Stimulated activated CD4-positive, alpha-beta T cell treated with anti-CD3 and anti-CD28 coated beads, Interleukin-12 subunit alpha, Interleukin-12 subunit beta, amount 100 ng/mL, for 4 hours (primary cell): ENCODE measurements around the gene COX4I2.
"Not testable (repeated sequence)": the region's sequence is repeated elsewhere in the genome, so short reads cannot be mapped to it uniquely, and the experiment has no call there.

Source experiments
- DNase-seq: peaks from one replicate; pipeline ENCODE4 v3.0.0-alpha.2; 2020

COX4I2 gene

DNA sequence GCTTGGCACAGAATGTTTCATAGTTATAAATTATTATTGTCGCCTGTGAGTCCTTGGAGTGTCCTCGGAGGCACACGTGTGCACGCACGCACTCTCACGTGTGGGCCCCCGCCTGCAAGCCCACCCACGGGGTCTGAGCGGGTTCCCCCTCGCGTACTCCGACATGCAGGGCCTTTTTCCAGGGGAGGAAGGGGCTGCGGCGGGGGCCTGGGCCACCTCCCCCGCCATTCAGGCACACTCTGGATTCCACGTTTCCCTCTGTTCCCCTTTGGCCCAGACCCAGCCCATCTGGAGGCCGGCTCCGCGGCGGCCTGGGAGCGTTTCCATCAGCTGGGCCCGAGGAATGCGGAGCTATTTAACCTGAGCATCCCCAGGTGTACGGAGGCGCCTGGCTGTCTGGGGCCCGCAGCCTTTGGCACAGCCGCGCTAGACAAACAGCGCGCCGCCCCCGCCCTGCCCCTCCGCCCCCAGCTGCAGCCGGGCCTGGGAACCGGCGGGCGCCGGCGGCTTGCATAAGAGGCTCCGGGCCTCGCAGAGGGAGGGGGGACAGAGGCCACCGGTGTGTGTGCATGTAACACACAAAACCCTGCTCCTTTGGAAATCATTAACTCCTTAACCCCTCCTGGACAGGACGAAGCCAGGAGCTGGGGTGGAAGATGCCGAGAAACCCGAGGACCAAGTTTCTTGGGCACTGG is 29.3 kb upstream of the COX4I2 start:
- no peak for DNase-seq

DNA sequence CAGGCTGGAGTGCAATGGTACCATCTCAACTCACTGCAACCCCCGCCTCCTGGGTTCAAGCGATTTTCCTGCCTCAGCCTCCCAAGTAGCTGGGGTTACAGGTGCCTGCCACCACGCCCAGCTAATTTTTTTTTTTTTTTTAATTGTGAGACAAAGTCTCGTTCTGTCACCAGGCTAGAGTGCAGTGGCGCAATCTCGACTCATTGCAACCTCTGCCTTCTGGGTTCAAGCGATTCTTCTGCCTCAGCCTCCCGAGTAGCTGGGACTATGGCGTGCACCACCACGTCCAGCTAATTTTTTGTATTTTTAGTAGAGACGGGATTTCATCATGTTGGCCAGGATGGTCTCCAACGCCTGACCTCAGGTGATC is 25.5 kb upstream of the COX4I2 start:
- not testable (repeated sequence) for DNase-seq

DNA sequence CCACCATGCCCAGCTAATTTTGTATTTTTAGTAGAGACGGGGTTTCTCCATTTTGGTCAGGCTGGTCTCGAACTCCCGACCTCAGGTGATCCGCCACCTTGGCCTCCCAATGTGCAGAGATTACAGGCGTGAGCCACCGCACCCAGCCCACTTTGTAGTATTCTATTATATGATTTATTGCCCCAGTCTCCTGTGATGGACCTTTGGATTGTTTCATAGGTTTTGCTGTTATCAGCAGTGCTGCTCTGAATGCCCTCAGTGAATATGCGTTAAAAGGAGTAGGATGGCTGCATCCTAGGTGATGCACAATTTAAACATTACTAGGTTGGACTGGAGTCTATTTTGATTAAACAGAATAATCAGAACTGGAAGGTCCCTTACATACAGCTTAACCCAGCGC is 22.3 kb upstream of the COX4I2 start:
- no peak for DNase-seq

DNA sequence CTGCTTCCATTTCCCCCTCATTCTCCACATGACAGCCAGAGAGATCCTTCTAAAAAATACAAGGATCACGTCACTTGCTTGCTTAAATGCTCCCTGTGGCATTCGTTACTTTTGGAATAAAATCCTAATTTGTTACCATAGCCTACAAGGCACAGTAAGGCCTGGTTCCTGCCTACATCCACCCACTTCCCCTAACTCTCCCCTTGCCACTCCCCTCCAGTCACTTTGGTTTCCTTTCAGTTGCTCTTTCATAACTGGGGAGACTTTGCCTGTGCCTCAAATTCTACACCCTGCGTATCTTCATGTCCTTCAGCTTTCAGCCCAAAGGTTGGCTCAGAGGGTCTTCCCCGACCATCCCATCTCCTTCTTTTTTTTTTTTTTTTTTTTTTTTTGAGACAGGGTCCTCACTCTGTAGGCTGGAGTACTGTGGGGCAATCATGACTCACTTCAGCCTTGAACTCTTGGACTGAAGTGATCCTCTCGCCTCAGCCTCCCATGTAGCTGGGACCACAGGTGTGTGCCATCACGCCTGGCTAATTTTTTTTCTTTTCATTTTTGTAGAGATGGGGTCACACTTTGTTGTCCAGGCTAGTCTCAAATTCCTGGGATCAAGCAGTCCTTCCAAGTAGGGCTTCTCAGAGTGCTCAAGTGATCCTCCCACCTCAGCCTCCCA is 20.1 kb upstream of the COX4I2 start:
- no peak for DNase-seq

DNA sequence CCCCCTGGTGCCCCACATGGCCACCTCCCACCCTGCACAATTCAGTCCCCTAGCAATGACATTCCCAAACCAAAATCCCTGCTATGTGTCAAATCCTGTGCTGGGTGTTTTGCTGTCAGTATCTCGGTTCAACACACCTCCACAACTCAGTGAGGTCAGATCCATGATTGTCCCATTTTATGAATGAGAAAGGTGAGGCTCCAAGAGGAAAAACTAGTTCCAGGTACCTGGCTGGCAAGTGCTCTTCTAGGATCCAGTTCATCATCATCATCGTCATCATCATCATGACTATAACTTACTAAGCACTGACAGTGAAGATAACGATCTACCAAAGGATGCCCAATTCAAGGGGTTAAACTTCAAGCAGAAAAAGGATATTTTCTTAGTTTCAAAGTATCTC is 17.5 kb upstream of the COX4I2 start:
- DNase-seq: no peak

DNA sequence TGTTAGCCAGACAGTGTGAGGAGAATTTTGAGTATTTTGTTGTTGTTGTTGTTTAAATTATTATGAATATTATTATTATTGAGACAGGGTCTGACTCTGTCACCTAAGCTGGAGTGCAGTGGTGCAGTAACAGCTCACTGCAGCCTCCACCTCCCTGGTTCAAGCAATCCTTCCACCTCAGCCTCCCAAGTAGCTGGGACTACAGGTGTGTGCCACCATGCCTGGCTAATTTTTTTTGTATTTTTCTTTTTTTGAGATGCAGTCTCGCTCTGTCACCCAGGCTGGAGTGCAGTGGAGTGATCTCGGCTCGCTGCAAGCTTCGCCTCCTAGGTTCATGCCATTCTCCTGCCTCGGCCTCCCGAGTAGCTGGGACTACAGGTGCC is 14.6 kb upstream of the COX4I2 start:
- DNase-seq: not testable (repeated sequence)

DNA sequence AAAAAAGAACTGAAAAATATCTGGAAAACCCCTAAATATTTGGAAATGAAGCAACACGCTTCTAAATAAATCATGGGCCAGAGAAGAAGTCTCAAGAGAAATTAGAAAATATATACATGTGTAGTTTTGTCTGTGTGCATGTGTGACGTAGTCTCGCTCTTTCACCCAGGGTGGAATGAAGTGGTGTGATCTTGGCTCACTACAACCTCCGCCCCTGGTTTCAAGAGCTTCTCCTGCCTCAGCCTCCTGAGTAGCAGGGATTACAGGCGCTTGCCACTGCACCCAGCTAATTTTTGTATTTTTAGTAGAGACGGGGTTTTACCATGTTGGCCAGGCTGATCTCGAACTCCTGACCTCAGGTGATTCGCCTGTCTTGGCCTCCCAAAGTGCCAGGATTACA is 11.2 kb upstream of the COX4I2 start:
- not testable (repeated sequence) for DNase-seq

DNA sequence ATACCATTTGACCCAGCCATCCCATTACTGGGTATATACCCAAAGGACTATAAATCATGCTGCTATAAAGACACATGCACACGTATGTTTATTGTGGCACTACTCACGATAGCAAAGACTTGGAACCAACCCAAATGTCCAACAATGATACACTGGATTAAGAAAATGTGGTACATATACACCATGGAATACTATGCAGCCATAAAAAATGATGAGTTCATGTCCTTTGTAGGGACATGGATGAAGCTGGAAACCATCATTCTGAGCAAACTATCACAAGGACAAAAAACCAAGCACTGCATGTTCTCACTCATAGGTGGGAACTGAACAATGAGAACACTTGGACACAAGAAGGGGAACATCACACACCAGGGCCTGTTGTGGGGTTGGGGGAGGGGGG is 9.7 kb upstream of the COX4I2 start:
- not testable (repeated sequence) for DNase-seq

DNA sequence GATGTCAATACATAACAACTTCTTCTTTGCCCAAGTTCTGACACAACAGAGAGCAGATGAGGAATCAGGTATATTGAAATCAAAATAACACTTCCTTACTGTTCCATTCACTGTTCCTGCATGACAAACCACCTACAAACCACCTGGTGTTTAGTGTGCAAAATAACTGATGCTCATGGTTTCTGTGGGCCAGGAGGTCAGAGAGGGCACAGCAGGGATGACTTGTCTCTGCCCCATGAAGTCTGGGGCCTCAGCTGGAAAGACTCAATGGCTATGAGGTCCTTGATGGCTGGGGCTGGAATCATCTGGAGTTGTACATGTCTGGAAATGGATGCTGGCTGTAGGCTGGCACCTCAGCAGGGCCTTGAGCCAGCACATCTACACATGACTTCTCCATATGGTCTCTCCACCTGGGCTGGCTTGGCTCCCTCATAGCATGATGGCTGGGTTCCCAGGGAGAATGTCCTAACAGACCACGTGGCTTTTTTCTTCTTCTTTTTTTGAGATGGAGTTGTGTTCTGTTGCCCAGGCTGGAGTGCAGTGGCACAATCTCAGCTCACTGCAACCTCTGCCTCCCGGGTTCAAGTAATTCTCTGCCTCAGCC is 7.4 kb upstream of the COX4I2 start:
- DNase-seq: no peak

DNA sequence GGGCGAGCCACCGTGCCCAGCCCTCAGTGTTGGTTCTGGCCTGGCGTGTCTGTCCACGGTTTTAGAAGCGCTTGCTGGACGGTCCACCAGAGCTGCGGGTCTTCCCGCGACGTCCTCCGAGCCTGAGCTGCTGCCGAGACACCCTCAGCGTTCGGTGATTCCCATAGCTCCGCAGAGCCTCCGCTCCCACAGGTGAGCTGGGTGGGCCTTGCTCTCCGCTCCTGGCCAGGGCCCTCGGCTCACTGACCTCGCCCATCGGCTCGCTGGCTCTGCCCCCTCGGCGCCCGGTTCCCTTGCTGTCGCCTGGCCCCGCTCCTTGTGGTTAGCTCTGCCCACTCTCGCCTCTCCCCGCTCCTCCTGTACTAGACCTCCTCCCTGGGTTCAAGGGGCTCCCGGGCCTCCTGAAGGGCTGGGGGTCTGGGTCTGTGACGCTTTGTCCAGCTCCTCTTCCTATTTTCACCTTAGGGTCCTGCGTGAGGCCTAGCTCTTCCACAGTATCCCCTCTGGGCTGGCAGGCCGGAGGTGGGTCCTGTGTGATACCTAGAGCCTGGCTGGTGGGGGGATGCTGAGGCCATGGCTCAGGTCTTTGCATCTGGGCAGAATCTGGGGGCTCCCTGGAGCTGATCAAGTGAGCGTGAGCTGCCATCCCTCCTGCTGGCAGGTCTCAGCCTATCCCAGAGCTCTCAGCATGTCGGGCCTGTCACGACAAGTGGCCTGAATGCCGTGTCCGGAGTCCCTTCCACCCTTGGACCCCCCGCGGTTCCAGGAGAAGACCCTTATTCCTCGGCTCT is 5.0 kb upstream of the COX4I2 start:
- DNase-seq: no peak

DNA sequence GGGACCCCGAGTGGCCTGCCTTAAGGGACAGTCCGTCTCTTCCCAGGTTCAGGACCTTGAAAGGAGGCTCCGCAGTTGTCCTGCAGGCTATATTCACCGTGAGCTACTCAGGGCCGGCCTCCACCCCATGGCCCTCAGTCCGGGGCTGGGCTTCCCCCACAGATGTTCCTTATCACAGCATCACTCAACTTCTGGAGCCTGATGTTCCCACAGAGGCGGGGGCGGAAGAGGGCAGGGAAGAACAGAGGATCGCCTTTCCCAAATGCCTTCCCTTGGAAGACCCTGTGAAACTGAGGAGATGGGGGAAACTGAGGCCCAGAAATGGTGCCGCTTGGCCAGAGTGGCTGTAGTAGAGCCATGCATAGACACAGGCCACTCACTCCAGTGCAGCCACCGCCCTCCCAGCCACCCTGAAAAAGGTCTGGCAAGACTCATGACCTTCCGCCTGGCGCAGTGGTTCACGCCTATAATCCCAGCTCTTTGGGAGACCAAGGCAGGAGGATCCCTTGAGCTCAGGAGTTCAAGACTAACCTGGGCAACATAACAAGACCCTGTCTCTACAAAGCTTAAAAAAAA is 4.3 kb upstream of the COX4I2 start:
- DNase-seq: no peak

DNA sequence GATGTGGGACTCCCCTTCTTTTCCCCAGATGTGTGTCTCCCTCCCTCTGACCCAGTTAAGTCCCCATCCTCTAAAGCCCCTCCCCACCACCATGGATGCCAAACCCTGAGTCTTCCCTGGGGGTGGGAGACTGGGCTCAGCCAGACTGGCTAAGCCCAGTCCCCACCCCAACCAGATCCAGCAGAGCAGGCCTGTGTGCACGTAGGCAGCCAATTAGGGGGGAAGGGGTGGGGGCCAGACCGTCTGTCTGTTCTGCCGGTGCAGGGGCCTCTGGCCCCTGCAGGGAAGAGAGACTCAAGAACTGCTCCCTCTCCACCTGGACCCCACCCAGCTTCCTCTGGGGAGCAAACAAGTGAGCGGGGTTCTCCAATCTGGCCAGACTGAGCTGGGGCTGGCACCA is 605 bp downstream of the COX4I2 start:
- DNase-seq: no peak

DNA sequence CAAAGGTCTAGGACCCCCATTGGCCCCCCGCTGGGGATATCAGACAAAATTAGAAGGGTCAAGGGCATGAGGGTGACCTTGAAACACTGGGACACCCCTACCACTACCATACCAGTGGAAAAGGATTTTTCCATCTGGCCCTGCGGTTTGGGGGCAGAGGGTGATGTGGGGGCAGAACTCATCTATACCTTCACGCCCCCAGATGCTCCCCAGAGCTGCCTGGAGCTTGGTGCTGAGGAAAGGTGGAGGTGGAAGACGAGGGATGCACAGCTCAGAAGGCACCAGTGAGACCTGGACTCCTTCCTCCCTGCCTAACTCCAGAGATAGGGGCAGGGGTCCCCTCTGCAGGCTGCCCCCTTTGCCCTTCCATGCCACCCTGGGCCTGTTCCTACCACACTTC is 1.1 kb downstream of the COX4I2 start:
- no peak for DNase-seq

DNA sequence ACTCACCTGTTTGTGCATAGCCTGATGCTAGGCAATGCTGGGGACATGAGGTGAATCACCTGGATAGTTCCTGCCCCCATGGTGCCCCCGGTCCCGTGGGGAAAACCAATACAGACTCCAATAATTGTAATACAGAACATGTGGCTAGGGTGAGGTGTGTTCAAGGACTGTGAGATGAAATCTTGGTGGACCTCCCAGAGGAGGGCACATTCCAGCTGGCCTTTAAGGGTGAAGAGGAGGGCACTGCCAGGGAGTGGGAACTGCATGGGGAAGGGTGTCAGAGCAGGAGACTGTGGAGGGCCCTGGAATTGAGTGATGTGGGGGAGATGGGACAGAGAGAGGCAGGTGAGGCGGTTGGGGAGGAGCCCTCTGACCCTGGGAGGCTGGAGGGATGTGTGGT is 2.5 kb downstream of the COX4I2 start:
- DNase-seq: no peak

DNA sequence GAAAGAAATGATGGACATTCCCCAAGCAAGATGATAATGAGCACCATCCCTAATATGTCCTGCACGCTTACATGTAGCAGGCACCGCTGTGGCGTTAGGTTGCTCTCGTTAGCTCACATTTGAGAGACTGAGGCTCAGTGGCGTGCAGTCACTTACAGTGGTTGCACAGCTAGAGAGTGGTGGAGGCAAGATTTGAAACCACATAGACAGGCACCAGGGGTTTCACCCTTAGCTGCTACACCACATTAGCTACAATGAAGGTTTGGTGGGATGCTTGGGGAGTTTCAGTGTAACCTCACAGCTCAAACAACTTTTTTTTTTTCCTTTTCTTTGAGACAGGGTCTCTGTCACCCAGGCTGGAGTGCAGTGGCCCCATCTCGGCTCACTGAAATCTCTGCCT is 3.7 kb downstream of the COX4I2 start:
- no peak for DNase-seq

DNA sequence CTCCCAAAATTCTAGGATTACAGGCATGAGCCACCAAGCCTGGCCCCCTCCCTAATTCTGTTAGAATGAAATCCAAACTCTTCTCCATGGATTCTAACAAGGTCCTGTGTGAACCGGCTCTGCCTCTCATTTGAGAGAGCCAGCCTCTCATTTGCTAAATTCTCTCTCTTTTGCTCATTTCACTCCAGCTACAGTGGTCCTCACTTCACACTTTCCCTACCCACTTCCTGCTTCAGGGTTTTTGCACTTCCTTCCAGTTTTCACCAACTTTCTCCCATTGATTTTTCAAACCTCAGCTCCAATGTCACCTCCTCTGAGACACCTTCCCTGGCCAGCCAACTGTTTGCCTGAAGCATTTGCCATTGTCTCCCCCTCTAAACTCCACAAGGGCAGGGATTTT is 5.1 kb downstream of the COX4I2 start:
- no peak for DNase-seq

DNA sequence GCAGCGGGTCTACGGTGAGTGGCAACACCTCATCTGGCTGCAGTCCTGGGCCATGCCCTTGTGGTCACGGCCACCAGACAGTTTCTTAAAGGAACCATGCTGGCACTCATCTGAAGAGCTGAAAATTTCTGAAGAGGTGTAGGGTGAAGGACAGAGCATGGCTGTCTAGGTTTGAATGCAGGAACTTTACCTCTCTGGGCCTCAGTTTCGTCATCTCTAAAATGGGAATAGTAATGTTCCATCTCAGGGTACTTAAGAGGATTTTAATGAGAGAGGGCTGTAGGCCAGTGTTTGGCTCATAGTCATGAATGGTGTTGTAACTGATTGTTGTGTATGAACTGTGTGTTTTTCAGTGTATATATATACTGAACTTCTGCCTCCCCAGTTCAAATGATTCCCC is 5.8 kb downstream of the COX4I2 start:
- DNase-seq: no peak

DNA sequence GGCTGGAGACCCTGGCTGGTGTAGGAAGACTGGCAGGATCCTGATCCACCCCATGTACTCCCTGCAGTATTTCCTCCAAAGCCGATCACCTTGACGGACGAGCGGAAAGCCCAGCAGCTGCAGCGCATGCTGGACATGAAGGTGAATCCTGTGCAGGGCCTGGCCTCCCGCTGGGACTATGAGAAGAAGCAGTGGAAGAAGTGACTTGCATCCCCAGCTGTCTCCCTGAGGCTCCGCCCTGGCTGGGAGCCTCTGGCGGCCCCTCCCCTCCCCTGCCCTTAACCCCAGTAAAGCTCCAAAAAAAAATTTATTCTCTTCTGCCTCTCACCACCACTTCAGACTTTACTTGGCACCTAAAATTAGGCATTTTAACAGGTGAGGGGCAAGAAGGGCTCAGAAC is 7.0 kb downstream of the COX4I2 start:
- no peak for DNase-seq

DNA sequence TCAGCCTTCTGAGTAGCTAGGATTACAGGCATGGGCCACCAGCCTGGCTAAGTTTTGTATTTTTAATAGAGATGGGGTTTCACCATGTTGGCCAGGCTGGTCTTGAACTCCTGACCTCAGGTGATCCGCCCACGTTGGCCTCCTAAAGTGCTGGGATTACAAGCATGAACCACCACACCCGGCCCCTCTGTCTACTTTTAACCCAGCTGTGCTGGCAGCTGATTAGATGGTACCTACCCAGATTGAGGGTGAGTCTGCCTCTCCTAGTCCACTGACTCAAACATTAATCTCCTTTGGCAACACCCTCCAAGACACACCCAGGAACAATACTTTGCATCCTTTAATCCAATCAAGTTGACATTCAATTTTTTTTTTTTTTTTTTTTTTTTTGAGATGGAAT is 10.4 kb downstream of the COX4I2 start:
- DNase-seq: not testable (repeated sequence)

DNA sequence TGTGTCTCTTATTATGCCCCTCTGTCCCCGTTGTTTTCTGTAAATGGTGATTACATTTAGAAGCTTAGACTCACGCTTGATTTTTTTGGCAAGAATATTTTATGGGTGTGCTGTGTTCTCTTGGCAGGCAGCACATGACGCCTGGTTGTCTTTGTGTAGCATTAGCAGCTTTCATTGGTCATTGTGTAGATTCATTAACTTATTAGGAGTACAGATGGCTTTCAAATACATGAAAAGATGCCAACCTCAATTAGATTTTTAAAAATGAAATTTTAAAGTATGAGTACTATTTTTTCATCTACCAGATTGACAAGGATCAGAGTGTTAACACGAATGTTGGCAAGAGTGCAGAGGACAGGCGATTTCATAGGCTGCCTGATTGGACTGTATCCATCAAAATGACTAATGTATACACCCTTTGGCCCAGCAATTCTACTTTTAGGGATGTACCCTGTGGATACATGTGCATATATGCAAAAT is 15.2 kb downstream of the COX4I2 start:
- no peak for DNase-seq

DNA sequence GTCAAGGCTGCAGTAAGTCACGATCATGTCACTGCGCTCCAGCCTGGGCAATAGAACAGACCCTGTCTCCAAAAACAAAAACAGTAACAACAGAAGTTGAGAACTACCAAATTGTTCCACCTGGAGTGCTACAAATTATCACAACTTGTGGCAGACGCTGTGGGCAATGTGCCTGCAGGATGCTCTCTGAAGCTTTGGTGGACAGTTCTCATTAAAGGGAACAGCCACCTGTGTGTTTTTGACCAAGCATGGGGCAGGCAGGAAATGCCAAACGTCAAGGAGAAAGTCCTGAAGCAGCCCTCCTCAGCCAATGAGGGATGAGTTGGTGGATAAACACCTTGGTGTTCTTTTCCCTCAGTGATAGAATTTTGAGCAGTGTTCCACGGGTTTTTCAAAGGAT is 15.8 kb downstream of the COX4I2 start:
- no peak for DNase-seq

DNA sequence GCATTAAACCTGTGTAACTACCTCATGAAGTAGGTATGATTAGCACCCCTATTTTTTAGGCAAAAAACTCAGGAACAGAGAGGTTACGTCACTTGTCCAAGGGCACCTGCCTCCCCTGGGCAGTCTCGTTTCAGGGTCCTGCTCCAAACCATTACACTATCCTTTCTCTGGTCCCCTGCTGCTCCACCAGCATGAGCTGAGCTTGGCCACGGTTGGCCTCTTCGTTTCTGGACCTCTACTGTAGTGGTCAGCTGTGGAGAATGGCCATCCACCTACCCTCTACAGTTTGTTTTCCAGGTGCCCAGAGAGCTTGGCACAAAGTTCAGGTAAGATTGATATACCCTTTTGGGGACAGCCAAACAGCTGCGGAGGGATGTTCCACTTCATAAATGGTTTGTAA is 16.8 kb downstream of the COX4I2 start:
- DNase-seq: no peak

DNA sequence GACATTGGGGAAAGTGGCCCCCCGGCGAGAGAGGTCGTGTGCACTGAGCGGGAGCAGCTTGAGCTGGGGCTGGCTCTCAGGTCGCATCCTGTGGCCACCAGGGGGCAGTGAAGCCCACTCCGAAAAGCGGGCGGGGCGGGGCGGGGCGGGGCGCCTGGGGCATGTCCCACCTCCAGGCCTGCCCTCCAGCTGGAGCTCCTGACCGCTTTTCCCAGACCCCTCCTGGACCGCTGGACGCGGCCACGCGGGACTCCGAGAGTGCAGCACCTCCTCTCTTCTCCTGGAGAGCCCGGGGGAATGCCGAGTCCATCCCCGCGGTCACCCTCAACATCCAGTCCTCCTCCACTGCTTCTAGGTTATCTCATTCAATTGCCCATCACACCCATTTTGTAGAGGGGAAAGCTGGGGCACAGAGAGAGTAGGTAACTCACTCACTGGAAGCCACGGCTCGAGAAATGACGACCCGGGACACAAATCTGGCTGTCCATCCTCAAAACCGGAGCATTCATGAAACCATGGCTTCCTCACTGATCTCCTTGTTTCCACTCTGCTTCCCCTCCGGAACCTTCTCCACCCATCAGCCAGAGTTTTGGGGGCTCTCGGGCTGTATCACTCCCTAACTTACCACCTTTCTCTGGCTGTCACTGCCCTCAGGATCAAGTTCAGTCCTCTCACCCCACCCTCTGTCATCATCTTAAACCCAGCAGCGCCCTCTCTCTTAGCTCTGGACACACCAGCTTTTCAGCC is 24.1 kb downstream of the COX4I2 start:
- DNase-seq: peak; percentile 83
